T-cell (primary cell): Measurements from ENCODE around the gene EML5. TPM values are rescaled to one million over a fixed set of nuclear protein-coding genes. Genes with fewer than 3 reads are reported as not detected.

Experiments
- ATAC-seq, 4 experiments: fragments of 200-7000 bp in 3 of 4; fragments of 150-1000 bp in 1 of 4; cut with Tn5 transposase; replicated peaks in 1 of 4; 1 replicate in 3 of 4; 2 replicates in 1 of 4; pipeline ENCODE4 v1.10.0; 2021; ENCODE audit warnings: moderate library complexity in 3 of 4, mild to moderate bottlenecking in 2 of 4, moderate number of reproducible peaks in 1 of 4
- CTCF ChIA-PET, 2 donors: fragments of 300-600 bp; sonication (Branson Sonifier 250); formaldehyde crosslinking; loops; one replicate each; lab custom pipeline; 2022; ENCODE audit warnings: antibody characterized with exemption in 2 of 2; lab: Charles Lee
- POLR2A ChIA-PET, 2 donors: fragments of 300-600 bp; sonication (Branson Sonifier 250); formaldehyde crosslinking; loops; one replicate each; lab custom pipeline; 2022; ENCODE audit warnings: antibody characterized with exemption in 2 of 2; lab: Charles Lee
- DNase-seq, 35 experiments: peaks; one replicate each; pipeline versions ENCODE4 v3.0.0 to v3.0.0-alpha.2; 2013 to 2023
- H3K27ac ChIP-seq: one replicate; pipeline ENCODE4 v1.5.1; 2013; ENCODE audit warnings: low read length
- H3K27me3 ChIP-seq, 2 experiments: replicated peaks in 1 of 2; 1 replicate in 1 of 2; 2 replicates in 1 of 2; pipeline versions ENCODE4 v1.6.1 to v1.7.0; 2013; ENCODE audit warnings: low read length in 1 of 2, mixed read lengths in 1 of 2; ENCODE audit not compliant: control insufficient read depth in 2 of 2, insufficient read depth in 2 of 2; ENCODE audit errors: extremely low read depth in 1 of 2
- H3K36me3 ChIP-seq, 2 donors: 1 replicate in 1 of 2; 2 replicates in 1 of 2; pipeline versions ENCODE4 v1.6.1 to v1.7.0; 2013; ENCODE audit warnings: low read length in 1 of 2; ENCODE audit not compliant: control insufficient read depth in 2 of 2, insufficient read depth in 1 of 2; ENCODE audit errors: extremely low read depth in 1 of 2
- H3K4me1 ChIP-seq, 2 experiments: 1 replicate in 1 of 2; 2 replicates in 1 of 2; pipeline versions ENCODE4 v1.6.1 to v1.7.0; 2013; ENCODE audit warnings: low read length in 2 of 2, mixed read lengths in 1 of 2; ENCODE audit not compliant: insufficient read depth in 2 of 2, control insufficient read depth in 1 of 2; ENCODE audit errors: extremely low read depth in 1 of 2
- H3K4me3 ChIP-seq, 2 donors: 1 replicate in 1 of 2; 2 replicates in 1 of 2; pipeline versions ENCODE4 v1.5.1 to v1.7.0; 2013; ENCODE audit warnings: mild to moderate bottlenecking in 2 of 2, low read length in 1 of 2, moderate library complexity in 1 of 2; ENCODE audit not compliant: control insufficient read depth in 1 of 2; ENCODE audit errors: extremely low read depth in 1 of 2
- H3K9me3 ChIP-seq: 2 replicates; pipeline ENCODE4 v1.7.0; 2013
- H3K27ac Mint-ChIP-seq, 2 donors: one replicate each; pipeline ENCODE4 v1.8.0; 2020 to 2021; ENCODE audit warnings: mild to moderate bottlenecking in 2 of 2, mixed read lengths in 2 of 2
- H3K27me3 Mint-ChIP-seq, 2 donors: one replicate each; pipeline ENCODE4 v1.8.0; 2021 to 2022; ENCODE audit warnings: mixed read lengths in 2 of 2
- H3K36me3 Mint-ChIP-seq: one replicate; pipeline ENCODE4 v1.8.0; 2021; ENCODE audit warnings: mixed read lengths
- H3K4me1 Mint-ChIP-seq, 3 donors: one replicate each; pipeline ENCODE4 v1.8.0; 2020 to 2022; ENCODE audit warnings: mixed read lengths in 3 of 3, mild to moderate bottlenecking in 1 of 3
- H3K4me3 Mint-ChIP-seq, 3 donors: one replicate each; pipeline ENCODE4 v1.8.0; 2020 to 2022; ENCODE audit warnings: mild to moderate bottlenecking in 3 of 3, mixed read lengths in 3 of 3, moderate library complexity in 3 of 3
- H3K9me3 Mint-ChIP-seq, 3 donors: one replicate each; pipeline ENCODE4 v1.8.0; 2020 to 2022; ENCODE audit warnings: mixed read lengths in 3 of 3
- WGBS: methylation state at CpG from one replicate; pipeline ENCODE4 v1.1.5; 2013; ENCODE audit warnings: missing lambda C conversion rate; ENCODE audit not compliant: insufficient coverage; 5-methylcytosine and 5-hydroxymethylcytosine counted together
- total RNA-seq, 35 experiments: library from RNA in 6 of 35; stranded (reverse) in 6 of 35; fragments of 120-200 nt in 1 of 35; gene quantifications; one replicate each; pipeline versions ENCODE4 v1.2.1 to v1.2.4 and lab custom pipeline; 2013 to 2026

EML5 gene
- total RNA-seq, 5 donors from 2014 or later (not counting 1 experiment from before 2014, with no cell fraction given): 4.0 to 5.5 (median 4.9) TPM

DNA sequence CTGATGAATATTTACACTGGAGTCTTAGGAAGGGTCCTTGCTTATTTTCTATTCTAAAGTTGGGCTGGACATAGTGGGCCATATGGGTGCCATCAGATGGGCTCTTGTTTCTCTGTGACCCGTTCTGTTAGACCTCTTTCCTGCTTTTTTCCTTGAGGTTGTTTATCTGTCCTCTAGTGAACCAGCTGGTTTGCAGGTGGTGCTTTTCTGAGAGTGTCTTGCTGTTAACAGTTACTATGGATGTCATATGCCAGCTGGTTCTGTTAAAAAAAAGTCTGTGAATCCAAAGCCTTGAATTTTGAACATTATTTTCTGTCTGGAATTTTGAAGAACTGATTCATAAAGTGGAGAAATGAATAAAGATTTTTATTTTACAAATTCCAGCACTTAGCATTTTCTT, 200.7 kb downstream of the EML5 start:
- no peak overlapping the region for H3K4me3 ChIP-seq
- peaks cover 0 to 48% of the 10 kb centered on the region in 2 donors for H3K36me3 ChIP-seq
- H3K4me3 Mint-ChIP-seq: no peak overlapping the region
- no peak overlapping the region for H3K27ac Mint-ChIP-seq
- peaks cover 0 to 2% (median 0%) of the 10 kb centered on the region in 3 donors for H3K4me1 Mint-ChIP-seq
- ATAC-seq (no peak), DNase-seq (no peak)
- no peaks in the 10 kb centered on the region for H3K27me3 ChIP-seq
- no peaks in the 10 kb centered on the region for H3K9me3 Mint-ChIP-seq
- H3K4me1 ChIP-seq: no peaks in the 10 kb centered on the region
- H3K9me3 ChIP-seq: no peaks in the 10 kb centered on the region
- POLR2A ChIA-PET: no interaction called here
- H3K36me3 Mint-ChIP-seq: peaks cover 73% of the 10 kb centered on the region
- no peak overlapping the region for H3K27ac ChIP-seq
- WGBS: no CpG with 5 or more reads among the region's 1 CpG
- CTCF ChIA-PET: no interaction called here
- H3K27me3 Mint-ChIP-seq: no peaks in the 10 kb centered on the region

DNA sequence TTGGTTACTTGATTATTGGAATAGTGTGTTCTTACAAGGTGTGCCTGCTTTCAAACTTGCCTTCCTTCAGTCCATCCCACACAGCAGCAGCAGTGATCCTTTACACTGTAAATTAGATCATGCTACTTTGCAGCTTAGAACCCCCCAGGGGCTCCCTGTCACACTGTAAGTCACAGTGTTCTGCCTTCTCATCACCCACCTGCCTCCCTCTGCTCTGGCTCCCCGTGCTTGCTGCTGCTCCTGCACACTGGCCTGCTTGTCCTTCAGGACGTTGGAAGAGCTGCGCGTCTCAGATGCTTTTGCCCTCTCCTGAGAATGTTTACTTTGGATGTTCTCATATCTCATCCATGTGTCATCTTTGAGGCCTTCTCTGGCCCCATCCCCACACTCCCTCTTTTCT, 202.6 kb downstream of the EML5 start:
- no peaks in the 10 kb centered on the region for H3K9me3 Mint-ChIP-seq
- H3K27me3 ChIP-seq: no peaks in the 10 kb centered on the region
- H3K4me3 ChIP-seq: no peak overlapping the region
- no peak for DNase-seq
- no peak overlapping the region for H3K27ac Mint-ChIP-seq
- POLR2A ChIA-PET: no interaction called here
- H3K9me3 ChIP-seq: no peaks in the 10 kb centered on the region
- peaks cover 0 to 48% of the 10 kb centered on the region in 2 donors for H3K36me3 ChIP-seq
- WGBS: 100% methylated on average over 4 of the region's 4 CpGs
- no peak for ATAC-seq
- H3K36me3 Mint-ChIP-seq: peaks cover 71% of the 10 kb centered on the region
- H3K27me3 Mint-ChIP-seq: no peaks in the 10 kb centered on the region
- H3K4me1 ChIP-seq: no peaks in the 10 kb centered on the region
- no peak overlapping the region for H3K27ac ChIP-seq
- H3K4me3 Mint-ChIP-seq: no peak overlapping the region
- CTCF ChIA-PET: no interaction called here
- H3K4me1 Mint-ChIP-seq: peaks cover 0 to 2% (median 0%) of the 10 kb centered on the region in 3 donors

GRCh38 chr14:88588081-88588480, 204.7 kb downstream of the EML5 start:
- H3K27me3 Mint-ChIP-seq: no peaks in the 10 kb centered on the region
- 100% methylated on average over 1 of the region's 5 CpGs for WGBS

GRCh38 chr14:88584451-88584850, 208.3 kb downstream of the EML5 start:
- Mint-ChIP-seq H3K4me3 (no peak overlapping the region), H3K27ac (no peak overlapping the region), H3K36me3 (peaks cover 50% of the 10 kb centered on the region), H3K4me1 (peaks cover 0 to 4% (median 0%) of the 10 kb centered on the region in 3 donors), H3K9me3 (no peaks in the 10 kb centered on the region), H3K27me3 (no peaks in the 10 kb centered on the region)
- no peaks in the 10 kb centered on the region for H3K9me3 ChIP-seq
- ChIA-PET POLR2A (no interaction called here), CTCF (interaction anchor here in 1 of 2 donors (1.4 kb wide), 1 partner anchor 27 kb away, joined by 4 read pairs; no protein-coding TSS in a partner anchor)
- no peaks in the 10 kb centered on the region for H3K27me3 ChIP-seq
- DNase-seq (no peak), ATAC-seq (no peak)
- no peak overlapping the region for H3K27ac ChIP-seq
- H3K4me1 ChIP-seq: no peaks in the 10 kb centered on the region
- H3K4me3 ChIP-seq: no peak overlapping the region
- no CpG with 5 or more reads among the region's 3 CpGs for WGBS
- peaks cover 5 to 47% of the 10 kb centered on the region in 2 donors for H3K36me3 ChIP-seq

More at GRCh38 chr14:88588081-88588480, 204.7 kb downstream of the EML5 start:
- H3K9me3 ChIP-seq: no peaks in the 10 kb centered on the region
- Mint-ChIP-seq H3K9me3 (no peaks in the 10 kb centered on the region), H3K27ac (no peak overlapping the region), H3K36me3 (peaks cover 66% of the 10 kb centered on the region), H3K4me1 (peaks cover 0 to 2% (median 0%) of the 10 kb centered on the region in 3 donors), H3K4me3 (no peak overlapping the region)
- no peak overlapping the region for H3K4me3 ChIP-seq
- DNase-seq (no peak), ATAC-seq (no peak)
- H3K27me3 ChIP-seq: no peaks in the 10 kb centered on the region
- POLR2A ChIA-PET: no interaction called here
- H3K27ac ChIP-seq: no peak overlapping the region
- CTCF ChIA-PET: no interaction called here
- H3K4me1 ChIP-seq: no peaks in the 10 kb centered on the region
- H3K36me3 ChIP-seq: peaks cover 0 to 58% of the 10 kb centered on the region in 2 donors

- no peak overlapping the region for H3K4me3 Mint-ChIP-seq
- H3K27me3 Mint-ChIP-seq: no peaks in the 10 kb centered on the region
- no peak overlapping the region for H3K27ac Mint-ChIP-seq
- no peaks in the 10 kb centered on the region for H3K4me1 Mint-ChIP-seq
- Histone ChIP-seq H3K4me1 (no peaks in the 10 kb centered on the region), H3K36me3 (peaks cover 16 to 79% of the 10 kb centered on the region in 2 donors), H3K4me3 (no peak overlapping the region), H3K27ac (no peak overlapping the region), H3K27me3 (no peaks in the 10 kb centered on the region), H3K9me3 (no peaks in the 10 kb centered on the region)
- POLR2A ChIA-PET: no interaction called here
- H3K36me3 Mint-ChIP-seq: peaks cover 68% of the 10 kb centered on the region
- no peaks in the 10 kb centered on the region for H3K9me3 Mint-ChIP-seq
- ATAC-seq (no peak), DNase-seq (no peak)
- 100% methylated on average over 2 of the region's 5 CpGs for WGBS
- CTCF ChIA-PET: no interaction called here
Observed at GRCh38 chr14:88576222-88576621, 216.5 kb downstream of the EML5 start.

DNA sequence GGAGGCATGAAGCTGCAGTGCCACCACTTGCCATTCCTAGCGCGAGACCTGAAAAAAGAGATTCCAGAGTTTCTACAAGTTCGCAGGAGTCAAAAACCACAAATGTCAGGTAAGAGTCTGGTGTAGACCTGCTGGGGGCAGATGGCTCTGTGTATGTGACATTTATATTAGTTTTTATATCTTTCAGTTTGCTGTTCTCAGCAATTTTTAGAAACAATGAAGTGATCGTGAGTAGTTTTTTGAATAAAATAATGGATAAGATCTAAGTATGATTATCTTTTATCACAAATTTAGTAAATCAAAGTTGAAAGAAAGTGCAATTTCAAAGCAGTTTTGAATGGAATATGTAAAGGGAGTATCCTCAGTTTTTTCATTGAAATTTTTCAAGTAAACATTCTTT, 220.6 kb downstream of the EML5 start:
- Mint-ChIP-seq H3K27me3 (no peaks in the 10 kb centered on the region), H3K4me1 (no peaks in the 10 kb centered on the region), H3K27ac (no peak overlapping the region), H3K9me3 (no peaks in the 10 kb centered on the region), H3K4me3 (no peak overlapping the region), H3K36me3 (peaks cover 70% of the 10 kb centered on the region)
- Histone ChIP-seq H3K9me3 (no peaks in the 10 kb centered on the region), H3K27me3 (no peaks in the 10 kb centered on the region), H3K36me3 (peaks cover 10 to 77% of the 10 kb centered on the region in 2 donors), H3K4me1 (no peaks in the 10 kb centered on the region), H3K27ac (no peak overlapping the region), H3K4me3 (no peak overlapping the region)
- ChIA-PET POLR2A (no interaction called here), CTCF (no interaction called here)
- ATAC-seq (no peak), DNase-seq (no peak)
- WGBS: 100% methylated on average over 2 of the region's 4 CpGs

- ChIA-PET POLR2A (no interaction called here), CTCF (no interaction called here)
- ATAC-seq (no peak), DNase-seq (no peak)
- WGBS: no CpG with 5 or more reads among the region's 3 CpGs
- Histone ChIP-seq H3K36me3 (peaks cover 0 to 43% of the 10 kb centered on the region in 2 donors), H3K4me1 (peaks cover 5 to 9% of the 10 kb centered on the region in 2 experiments), H3K27ac (no peak overlapping the region), H3K4me3 (no peak overlapping the region), H3K9me3 (no peaks in the 10 kb centered on the region), H3K27me3 (no peaks in the 10 kb centered on the region)
- no peaks in the 10 kb centered on the region for H3K27me3 Mint-ChIP-seq
- H3K36me3 Mint-ChIP-seq: peaks cover 43% of the 10 kb centered on the region
- H3K9me3 Mint-ChIP-seq: no peaks in the 10 kb centered on the region
- peaks cover 14 to 16% (median 15%) of the 10 kb centered on the region in 3 donors for H3K4me1 Mint-ChIP-seq
- H3K27ac Mint-ChIP-seq: no peak overlapping the region
- no peak overlapping the region for H3K4me3 Mint-ChIP-seq
Observed at GRCh38 chr14:88568196-88568595, 224.6 kb downstream of the EML5 start.
